ENCODE results near the gene CACNA1D. TPM values are rescaled to one million over a fixed set of nuclear protein-coding genes. Genes with fewer than 3 reads are reported as not detected.

Gene CACNA1D
- total RNA-seq, 4 donors from 2014 or later, result 0.75 to 2.5 (median 1.2) TPM

- Histone ChIP-seq H3K36me3 (peaks cover 0 to 20% (median 6%) of the 10 kb centered on the region in 4 donors), H3K4me3 (no peak overlapping the region), H3K4me1 (no peaks in the 10 kb centered on the region), H3K27ac (replicated peaks in 1 of 4) (no peak overlapping the region), H3K9me3 (no peaks in the 10 kb centered on the region), H3K27me3 (no peaks in the 10 kb centered on the region)
- intact Hi-C loops (cut with DNase I), result no loop called here
- no peak for DNase-seq (ENCODE audit: extremely low spot score)
- 95% methylated on average over 60 of the region's 67 CpGs for WGBS
- no peak for TF ChIP-seq POLR2AphosphoS5 (IDR thresholded peaks at IDR 0.05)
- TF ChIP-seq POLR2A (IDR thresholded peaks at IDR 0.05; ENCODE audit: low read depth), result no peak
- TF ChIP-seq EP300 (IDR thresholded peaks at IDR 0.05), result no peak
- no peak for TF ChIP-seq CTCF (IDR thresholded peaks at IDR 0.05)
Measured at GRCh38 chr3:53823026-53823955, 328.9 kb downstream of the CACNA1D start.

DNA sequence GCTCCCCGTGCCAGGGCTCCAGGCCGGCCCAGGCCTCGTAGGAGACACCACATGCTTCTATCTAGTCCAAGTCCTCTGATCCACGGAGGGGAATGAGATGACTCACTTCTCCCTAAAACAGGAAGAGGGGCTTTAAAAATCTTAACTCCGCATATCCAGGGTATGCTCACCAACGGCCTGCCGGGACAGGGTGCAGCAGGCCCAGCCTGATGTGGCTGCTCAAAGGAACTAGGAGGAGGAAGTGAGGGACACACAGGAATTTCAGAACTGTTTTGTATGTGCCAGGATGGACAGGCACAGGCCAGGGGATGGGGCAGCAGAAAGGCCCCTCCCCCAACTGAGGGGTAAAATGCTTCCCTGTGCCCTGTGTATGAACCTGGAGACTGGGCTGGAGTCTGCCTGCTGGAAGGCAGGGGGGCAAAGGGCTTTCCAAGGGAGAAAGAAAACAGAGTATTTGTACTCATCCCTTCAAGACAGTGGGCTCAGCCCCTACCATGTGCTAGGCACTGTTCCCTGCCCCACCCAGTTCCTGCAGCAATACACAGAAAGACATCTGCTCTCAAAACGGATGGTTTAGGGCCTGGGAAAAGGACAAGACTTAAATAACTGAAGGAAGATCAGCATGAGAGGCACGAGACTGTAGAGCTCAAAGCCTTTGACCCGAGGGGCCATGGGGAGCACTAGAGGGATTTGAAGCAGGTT, 329.7 kb downstream of the CACNA1D start:
- H3K36me3 ChIP-seq, result peaks cover 0 to 16% (median 2%) of the 10 kb centered on the region in 4 donors
- WGBS, result 64% methylated on average over 10 of the region's 10 CpGs
- no peak overlapping the region for H3K4me3 ChIP-seq
- H3K4me1 ChIP-seq, result no peaks in the 10 kb centered on the region
- no peak for DNase-seq (ENCODE audit: extremely low spot score)
- H3K9me3 ChIP-seq, result no peaks in the 10 kb centered on the region
- H3K27ac ChIP-seq (replicated peaks in 1 of 4), result no peak overlapping the region
- no peaks in the 10 kb centered on the region for H3K27me3 ChIP-seq
- intact Hi-C loops (cut with DNase I), result no loop called here
- TF ChIP-seq POLR2AphosphoS5 (IDR thresholded peaks at IDR 0.05), result no peak
- TF ChIP-seq CTCF (IDR thresholded peaks at IDR 0.05), result no peak
- TF ChIP-seq EP300 (IDR thresholded peaks at IDR 0.05), result no peak
- TF ChIP-seq POLR2A (IDR thresholded peaks at IDR 0.05; ENCODE audit: low read depth), result no peak

GRCh38 chr3:53824795-53825194, 330.4 kb downstream of the CACNA1D start:
- no peaks in the 10 kb centered on the region for H3K4me1 ChIP-seq
- no peak for DNase-seq (ENCODE audit: extremely low spot score)
- WGBS, result 88% methylated on average over 4 of the region's 4 CpGs
- H3K4me3 ChIP-seq, result no peak overlapping the region
- H3K27ac ChIP-seq (replicated peaks in 1 of 4), result no peak overlapping the region
- no peaks in the 10 kb centered on the region for H3K9me3 ChIP-seq
- TF ChIP-seq CTCF (IDR thresholded peaks at IDR 0.05) (no peak), POLR2A (IDR thresholded peaks at IDR 0.05; ENCODE audit: low read depth) (no peak), POLR2AphosphoS5 (IDR thresholded peaks at IDR 0.05) (no peak), EP300 (IDR thresholded peaks at IDR 0.05) (no peak)
- intact Hi-C loops (cut with DNase I), result no loop called here
- no peaks in the 10 kb centered on the region for H3K27me3 ChIP-seq
- peaks cover 0 to 13% (median 0%) of the 10 kb centered on the region in 4 donors for H3K36me3 ChIP-seq

GRCh38 chr3:53826048-53826447, 331.6 kb downstream of the CACNA1D start:
- no peak for DNase-seq (ENCODE audit: extremely low spot score)
- Histone ChIP-seq H3K4me3 (no peak overlapping the region), H3K27ac (replicated peaks in 1 of 4) (no peak overlapping the region), H3K4me1 (no peaks in the 10 kb centered on the region), H3K27me3 (no peaks in the 10 kb centered on the region), H3K9me3 (no peaks in the 10 kb centered on the region), H3K36me3 (peaks cover 0 to 7% (median 0%) of the 10 kb centered on the region in 4 donors)
- 68% methylated on average over 1 of the region's 1 CpG for WGBS
- TF ChIP-seq POLR2A (IDR thresholded peaks at IDR 0.05; ENCODE audit: low read depth), result no peak
- no peak for TF ChIP-seq POLR2AphosphoS5 (IDR thresholded peaks at IDR 0.05)
- TF ChIP-seq EP300 (IDR thresholded peaks at IDR 0.05), result no peak
- no peak for TF ChIP-seq CTCF (IDR thresholded peaks at IDR 0.05)
- intact Hi-C loops (cut with DNase I), result no loop called here

Measured in esophagus muscularis mucosa (tissue), 4 donors.